SU-DHL-6 (cell line): Measurements from ENCODE around the gene FAM47E.

Source experiments
- H2AFZ ChIP-seq: fragments of 200-600 bp; sonication (generic); 2 replicates; pipeline ENCODE4 v1.6.1; 2014; ENCODE audit warnings: low read depth, mild to moderate bottlenecking, moderate library complexity, mixed read lengths, antibody characterized with exemption, low read length; ENCODE audit not compliant: severe bottlenecking
- H3F3A ChIP-seq: fragments of 200-600 bp; shearing (Covaris generic); 2 replicates; pipeline ENCODE4 v1.6.0; 2016; ENCODE audit warnings: antibody characterized with exemption, mild to moderate bottlenecking; ENCODE audit not compliant: insufficient read depth
- H3K27ac ChIP-seq: fragments of 200-600 bp; sonication (generic); 2 replicates; pipeline ENCODE4 v1.5.1; 2016; ENCODE audit warnings: low read depth, mild to moderate bottlenecking, low read length, moderate library complexity, mixed read lengths
- H3K27me3 ChIP-seq: fragments of 200-600 bp; sonication (generic), shearing (Covaris generic); 2 replicates; pipeline ENCODE4 v1.6.0; 2014; ENCODE audit warnings: mild to moderate bottlenecking, low read length
- H3K36me3 ChIP-seq: fragments of 200-600 bp; sonication (generic); 2 replicates; pipeline ENCODE4 v1.6.1; 2014; ENCODE audit warnings: mild to moderate bottlenecking, low read length, mixed read lengths
- H3K4me2 ChIP-seq: fragments of 300-600, 200-600 bp; shearing (Covaris generic), sonication (generic); 2 replicates; pipeline ENCODE4 v1.6.0; 2014; ENCODE audit warnings: low read length, low read depth, mild to moderate bottlenecking; ENCODE audit not compliant: poor library complexity, severe bottlenecking
- H3K4me3 ChIP-seq: fragments of 200-600 bp; sonication (generic); 2 replicates; pipeline ENCODE4 v1.5.1; 2014; ENCODE audit warnings: antibody characterized with exemption, low read length, mild to moderate bottlenecking, mixed read lengths; ENCODE audit not compliant: insufficient read depth, poor library complexity, severe bottlenecking
- H3K79me2 ChIP-seq: fragments of 200-600 bp; sonication (generic); 2 replicates; pipeline ENCODE4 v1.6.1; 2014; ENCODE audit warnings: mild to moderate bottlenecking, low read length, moderate library complexity; ENCODE audit not compliant: insufficient read depth
- H3K9ac ChIP-seq: fragments of 200-600 bp; sonication (generic); 2 replicates; pipeline ENCODE4 v1.7.0; 2014; ENCODE audit warnings: mild to moderate bottlenecking, low read length
- H3K9me2 ChIP-seq: fragments of 200-600 bp; sonication (generic); replicated peaks from 2 replicates; pipeline ENCODE4 v1.6.1; 2014; ENCODE audit warnings: low read length; ENCODE audit not compliant: insufficient read depth
- H3K9me3 ChIP-seq: fragments of 200-600 bp; sonication (generic); 2 replicates; pipeline ENCODE4 v1.6.1; 2014; ENCODE audit warnings: low read length, mixed read lengths; ENCODE audit not compliant: insufficient read depth
- H4K20me1 ChIP-seq: fragments of 200-600 bp; sonication (generic); 2 replicates; pipeline ENCODE4 v1.6.1; 2014; ENCODE audit warnings: low read depth, mild to moderate bottlenecking, antibody characterized with exemption, low read length, moderate library complexity, mixed read lengths
- EZH2phosphoT487 ChIP-seq: fragments of 200-600 bp; sonication (generic), shearing (Covaris generic); conservative IDR thresholded peaks from 2 replicates; pipeline ENCODE4 v1.6.1; 2018; ENCODE audit warnings: mild to moderate bottlenecking, antibody characterized with exemption, low read length, moderate library complexity, mixed read lengths
- TF ChIP-seq, protein P1 (sequence below): fragments of 200-600 bp; sonication (generic); IDR thresholded peaks from one replicate; pipeline ENCODE4 v1.5.1; 2017; ENCODE audit warnings: antibody characterized with exemption, mild to moderate bottlenecking, low read length, moderate library complexity; ENCODE audit not compliant: insufficient read depth, poor library complexity, severe bottlenecking

Gene FAM47E

GRCh38 chr4:76310683-76311082 is 59.2 kb downstream of the FAM47E start:
- Histone ChIP-seq H3K9me2 (no peaks in the 10 kb centered on the region), H3K4me3 (no peak overlapping the region), H4K20me1 (no peaks in the 10 kb centered on the region), H3K9ac (no peak overlapping the region), H3K9me3 (no peaks in the 10 kb centered on the region), H3K27ac (no peak overlapping the region), H2AFZ (no peak overlapping the region), H3K27me3 (no peaks in the 10 kb centered on the region), H3F3A (no peaks in the 10 kb centered on the region), H3K79me2 (no peaks in the 10 kb centered on the region), H3K36me3 (no peaks in the 10 kb centered on the region), H3K4me2 (no peak overlapping the region)
- no peak for TF ChIP-seq EZH2phosphoT487
- TF ChIP-seq, protein P1, sequence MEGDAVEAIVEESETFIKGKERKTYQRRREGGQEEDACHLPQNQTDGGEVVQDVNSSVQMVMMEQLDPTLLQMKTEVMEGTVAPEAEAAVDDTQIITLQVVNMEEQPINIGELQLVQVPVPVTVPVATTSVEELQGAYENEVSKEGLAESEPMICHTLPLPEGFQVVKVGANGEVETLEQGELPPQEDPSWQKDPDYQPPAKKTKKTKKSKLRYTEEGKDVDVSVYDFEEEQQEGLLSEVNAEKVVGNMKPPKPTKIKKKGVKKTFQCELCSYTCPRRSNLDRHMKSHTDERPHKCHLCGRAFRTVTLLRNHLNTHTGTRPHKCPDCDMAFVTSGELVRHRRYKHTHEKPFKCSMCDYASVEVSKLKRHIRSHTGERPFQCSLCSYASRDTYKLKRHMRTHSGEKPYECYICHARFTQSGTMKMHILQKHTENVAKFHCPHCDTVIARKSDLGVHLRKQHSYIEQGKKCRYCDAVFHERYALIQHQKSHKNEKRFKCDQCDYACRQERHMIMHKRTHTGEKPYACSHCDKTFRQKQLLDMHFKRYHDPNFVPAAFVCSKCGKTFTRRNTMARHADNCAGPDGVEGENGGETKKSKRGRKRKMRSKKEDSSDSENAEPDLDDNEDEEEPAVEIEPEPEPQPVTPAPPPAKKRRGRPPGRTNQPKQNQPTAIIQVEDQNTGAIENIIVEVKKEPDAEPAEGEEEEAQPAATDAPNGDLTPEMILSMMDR, result no peak

DNA sequence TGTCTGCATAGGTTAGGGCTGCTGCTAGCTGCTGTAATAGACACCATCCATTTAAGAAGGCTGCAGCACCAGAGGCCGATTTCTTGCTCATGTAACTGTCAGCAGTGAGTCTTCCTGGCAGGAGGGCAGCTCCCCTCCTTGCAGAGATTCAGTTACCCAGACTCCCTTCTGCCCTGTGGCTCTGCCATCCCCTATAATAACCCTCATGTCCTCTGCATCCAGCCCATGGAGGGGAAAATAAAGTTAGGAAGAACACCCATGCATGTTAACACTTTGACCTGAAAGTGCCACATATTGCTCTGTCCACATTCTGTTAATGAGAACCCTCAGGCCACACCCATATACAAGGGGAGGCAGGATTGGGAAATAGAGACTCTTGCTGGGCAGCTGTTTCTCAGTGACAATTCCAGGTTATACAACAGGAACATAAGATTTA is 60.4 kb downstream of the FAM47E start:
- Histone ChIP-seq H3K36me3 (no peaks in the 10 kb centered on the region), H3K27me3 (no peaks in the 10 kb centered on the region), H3F3A (no peaks in the 10 kb centered on the region), H4K20me1 (no peaks in the 10 kb centered on the region), H3K79me2 (no peaks in the 10 kb centered on the region), H3K9me2 (no peaks in the 10 kb centered on the region), H2AFZ (no peak overlapping the region), H3K9me3 (no peaks in the 10 kb centered on the region), H3K4me2 (no peak overlapping the region), H3K27ac (no peak overlapping the region), H3K4me3 (no peak overlapping the region), H3K9ac (no peak overlapping the region)
- TF ChIP-seq, protein P1, result no peak
- no peak for TF ChIP-seq EZH2phosphoT487

- H3F3A ChIP-seq, result no peaks in the 10 kb centered on the region
- no peak overlapping the region for H3K4me2 ChIP-seq
- no peak for TF ChIP-seq EZH2phosphoT487
- TF ChIP-seq, protein P1, result no peak
- H3K27me3 ChIP-seq, result no peaks in the 10 kb centered on the region
- no peaks in the 10 kb centered on the region for H4K20me1 ChIP-seq
- no peak overlapping the region for H3K4me3 ChIP-seq
- no peaks in the 10 kb centered on the region for H3K9me2 ChIP-seq
- H3K79me2 ChIP-seq, result no peaks in the 10 kb centered on the region
- H3K9ac ChIP-seq, result no peak overlapping the region
- no peak overlapping the region for H3K27ac ChIP-seq
- H3K36me3 ChIP-seq, result no peaks in the 10 kb centered on the region
- no peaks in the 10 kb centered on the region for H3K9me3 ChIP-seq
- no peak overlapping the region for H2AFZ ChIP-seq
These were observed 60.9 kb downstream of the FAM47E start for GRCh38 chr4:76312457-76312856.
